HG02973 (cell line): ENCODE data around the gene OR56A5.
"Not testable (repeated sequence)": the region's sequence is repeated elsewhere in the genome, so short reads cannot be mapped to it uniquely, and the experiment has no call there.

Source experiments
- ATAC-seq: cut with Tn5 transposase; IDR thresholded peaks from one replicate; pipeline ENCODE4 v1.9.1; 2021; ENCODE audit warnings: moderate library complexity; ENCODE audit not compliant: unreplicated experiment

OR56A5 gene, protein sequence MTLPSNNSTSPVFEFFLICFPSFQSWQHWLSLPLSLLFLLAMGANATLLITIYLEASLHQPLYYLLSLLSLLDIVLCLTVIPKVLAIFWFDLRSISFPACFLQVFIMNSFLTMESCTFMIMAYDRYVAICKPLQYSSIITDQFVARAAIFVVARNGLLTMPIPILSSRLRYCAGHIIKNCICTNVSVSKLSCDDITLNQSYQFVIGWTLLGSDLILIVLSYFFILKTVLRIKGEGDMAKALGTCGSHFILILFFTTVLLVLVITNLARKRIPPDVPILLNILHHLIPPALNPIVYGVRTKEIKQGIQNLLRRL

DNA sequence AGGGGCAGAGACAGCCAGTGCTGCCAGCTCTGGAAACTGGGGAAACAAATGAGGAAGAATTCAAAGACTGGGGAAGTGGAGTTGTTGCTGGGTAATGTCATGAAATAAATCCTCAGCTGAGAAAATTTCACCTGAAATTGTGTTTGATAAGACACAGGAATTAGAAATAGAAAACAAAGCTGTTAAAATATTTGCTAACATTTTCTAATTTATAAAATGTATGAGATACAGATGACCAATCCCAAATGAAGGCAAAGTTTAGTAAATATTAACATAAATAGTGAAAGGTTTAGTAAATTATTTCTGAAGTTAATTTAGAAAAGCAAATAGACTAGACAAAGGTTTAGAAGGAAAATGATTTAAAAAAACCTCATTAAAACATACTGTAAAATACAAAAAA lies at the start of gene OR56A5:
Gene OR56A5 (minus strand): TSS at position 101 of the 400 bp plus-strand sequence. CDS start 0 bp downstream, at position 101.
- no peak for ATAC-seq

DNA sequence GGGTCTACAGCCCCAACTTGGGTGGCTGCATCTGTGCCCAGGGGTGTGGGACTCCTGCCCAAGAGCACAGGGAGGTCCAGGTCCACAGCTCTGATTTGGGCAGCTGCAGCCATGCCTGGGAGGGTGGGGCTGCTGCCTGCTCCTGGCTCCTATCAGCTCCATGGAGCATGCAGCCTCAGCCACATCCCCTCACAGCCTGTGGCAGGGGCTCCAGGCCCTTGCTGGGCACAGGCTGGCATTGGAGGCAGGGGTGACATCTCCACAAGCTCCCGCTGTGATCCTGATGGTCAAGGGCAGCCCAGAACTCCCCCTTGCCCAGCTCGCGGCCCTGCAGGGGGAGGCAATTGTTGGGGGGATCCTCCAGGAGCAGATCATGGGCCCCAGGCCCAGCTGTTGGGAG lies 44.7 kb upstream of the OR56A5 start:
- no peak for ATAC-seq

DNA sequence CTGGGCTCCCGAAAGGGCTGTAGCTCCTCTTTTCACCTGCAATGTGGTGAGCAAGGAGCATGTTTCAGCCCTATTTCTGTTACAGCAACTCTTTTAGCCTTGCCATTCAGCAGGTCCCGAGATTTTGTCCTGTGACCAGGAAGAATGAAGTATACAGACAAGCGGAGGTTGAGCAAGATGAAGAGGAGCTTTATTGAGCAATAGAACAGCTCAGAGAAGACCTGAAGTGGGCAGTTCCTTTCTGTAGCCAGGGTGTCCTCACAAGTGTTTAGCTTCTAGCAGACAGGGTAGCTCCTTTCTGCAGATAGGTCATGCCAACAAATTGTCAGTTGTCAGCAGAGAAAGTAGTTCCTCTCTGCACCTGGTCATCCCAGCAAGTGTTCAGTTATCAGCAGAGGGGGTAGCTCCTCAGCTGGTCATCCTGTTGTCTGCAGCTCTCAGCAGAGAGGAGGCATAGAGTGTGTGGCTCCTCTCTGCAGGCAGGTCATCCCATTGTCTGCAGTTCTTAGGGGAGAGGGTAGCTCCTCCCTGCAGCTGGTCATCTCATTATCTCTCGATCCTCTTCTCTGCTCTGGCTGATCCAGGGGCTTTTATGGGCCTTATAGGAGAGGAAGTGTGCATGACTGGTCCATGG lies 43.9 kb upstream of the OR56A5 start:
- ATAC-seq, result no peak

DNA sequence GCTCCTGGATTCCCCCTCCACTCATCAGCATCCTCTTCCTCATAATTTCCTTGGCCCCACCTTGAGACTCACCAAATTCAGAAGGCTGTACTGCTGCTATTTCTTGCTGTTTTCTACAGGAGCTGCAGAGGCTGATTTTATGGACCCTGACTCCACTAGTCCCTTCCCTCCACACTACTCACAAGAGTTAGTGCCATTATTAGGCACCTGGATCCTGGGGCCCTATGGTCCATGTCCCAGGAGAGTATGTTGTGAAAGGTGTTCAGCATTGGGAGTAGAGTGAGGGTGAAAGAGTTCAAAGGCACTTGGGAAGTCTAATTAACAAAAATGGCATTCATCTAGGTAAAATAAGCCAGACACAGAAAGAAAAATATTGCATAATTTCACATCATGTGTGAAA lies 38.6 kb upstream of the OR56A5 start, which contains the start of gene OR56A4:
Gene OR56A4 (minus strand): TSS at position 101 of the 400 bp plus-strand sequence. CDS start 3,954 bp downstream, outside the sequence.
- no peak for ATAC-seq

DNA sequence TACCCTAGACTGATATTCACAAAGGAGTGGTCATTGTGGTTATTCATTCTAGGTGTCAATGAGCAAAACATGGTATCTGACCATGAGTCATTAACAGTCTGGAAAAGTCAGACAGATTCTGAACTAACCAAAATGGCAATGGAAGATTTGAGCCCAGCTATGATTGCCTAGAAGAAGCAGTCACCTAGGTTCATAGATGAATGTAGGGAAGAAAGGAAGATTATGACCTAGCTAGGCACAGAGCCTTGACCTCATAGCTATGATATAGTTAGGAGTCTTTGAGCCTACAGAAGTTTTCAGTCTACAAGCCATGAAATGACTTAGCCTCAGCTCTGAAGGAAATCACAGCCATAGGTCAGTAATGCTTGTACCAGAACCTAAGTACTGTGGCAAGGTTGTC lies 38.1 kb upstream of the OR56A5 start:
- ATAC-seq, result no peak

DNA sequence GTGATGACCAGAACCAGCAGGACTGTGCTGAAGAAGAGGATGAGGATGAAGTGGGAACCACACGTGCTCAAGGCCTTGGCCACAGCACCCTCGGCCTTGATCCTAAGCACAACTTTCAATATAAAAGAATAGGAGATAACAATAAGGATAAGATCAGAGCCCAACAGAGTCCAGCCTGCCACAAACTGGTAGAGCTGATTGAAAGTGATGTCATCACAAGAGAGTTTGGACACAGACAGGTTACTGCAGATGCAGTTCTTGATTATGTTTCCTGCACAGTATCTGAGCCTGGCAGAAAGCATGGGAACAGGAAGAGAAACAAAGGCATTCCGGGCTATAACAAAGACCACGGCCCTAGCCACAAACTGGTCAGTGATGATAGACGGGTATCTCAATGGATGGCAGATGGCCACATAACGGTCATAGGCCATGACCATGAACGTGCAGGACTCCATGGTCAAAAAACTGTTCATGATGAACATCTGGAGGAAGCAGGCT lies 34.0 kb upstream of the OR56A5 start:
- no peak for ATAC-seq

DNA sequence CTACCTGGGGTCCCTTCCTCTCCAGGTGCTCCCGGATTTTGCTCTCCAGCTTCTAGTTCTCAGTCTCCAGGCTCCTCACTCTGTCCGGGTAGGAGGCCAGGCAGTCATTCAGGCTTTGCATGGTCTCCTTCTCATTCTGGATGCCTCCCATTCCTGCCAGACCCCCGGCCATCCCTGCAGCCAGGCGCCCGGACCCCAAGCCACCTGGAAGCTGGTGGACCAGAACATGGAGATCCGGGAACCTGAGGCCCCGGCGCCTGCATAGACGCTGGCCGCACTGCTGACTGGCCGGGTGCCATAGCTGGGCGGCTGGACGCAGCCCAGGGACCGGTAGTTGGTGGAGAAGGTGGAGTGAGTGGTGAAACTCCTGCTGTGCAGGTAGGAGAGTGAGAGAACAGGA lies 26.5 kb upstream of the OR56A5 start:
- no peak for ATAC-seq

DNA sequence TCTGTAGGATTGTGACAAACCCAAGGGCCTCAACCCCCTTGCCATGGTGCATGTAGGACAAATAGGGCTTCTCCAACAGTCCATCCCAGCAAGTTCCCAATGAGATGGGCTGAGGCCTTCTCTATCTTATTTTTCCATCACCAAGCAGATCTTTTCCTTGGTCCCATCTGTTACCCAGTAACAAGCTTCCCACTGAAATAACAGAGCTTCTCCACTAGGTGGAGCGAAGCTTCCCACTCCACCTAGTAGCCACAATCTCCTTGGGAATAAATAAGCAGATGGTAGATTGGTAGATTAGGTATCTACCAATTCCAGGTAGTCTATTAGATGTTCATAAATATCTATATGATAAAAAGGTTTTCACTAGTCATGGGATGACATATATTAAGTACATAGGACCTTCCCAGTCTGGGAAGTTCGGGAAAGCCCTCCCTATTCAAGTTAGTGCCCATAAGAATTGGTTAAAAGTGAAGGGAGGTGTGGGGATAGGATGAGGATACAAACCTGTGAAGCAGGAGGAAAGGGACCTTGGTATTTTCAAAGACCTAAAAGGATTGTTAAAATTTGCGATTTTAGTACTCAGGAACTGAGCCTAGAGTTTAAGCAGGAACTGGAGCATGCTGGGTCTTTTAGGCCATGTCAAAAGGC lies 24.4 kb upstream of the OR56A5 start:
- ATAC-seq, result no peak

DNA sequence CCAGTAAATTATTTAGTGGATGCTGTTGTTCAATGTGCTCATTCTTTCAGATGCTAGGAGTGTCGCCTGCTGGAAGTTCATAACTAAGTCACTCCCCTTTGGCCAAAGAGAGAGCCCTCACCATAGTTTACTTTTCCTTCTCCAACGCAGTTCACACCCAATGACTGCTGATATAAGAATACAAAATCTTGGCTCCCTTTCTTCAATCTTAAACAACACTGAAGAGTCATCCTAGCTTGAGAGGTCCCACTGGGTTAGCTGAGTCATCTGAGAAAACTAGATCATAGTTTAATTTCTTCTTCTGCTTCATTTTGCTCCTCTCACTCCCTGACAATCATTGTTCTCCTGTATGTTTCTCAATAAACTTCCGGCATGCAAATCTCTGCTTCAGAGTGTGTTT lies 23.9 kb upstream of the OR56A5 start:
- no peak for ATAC-seq

DNA sequence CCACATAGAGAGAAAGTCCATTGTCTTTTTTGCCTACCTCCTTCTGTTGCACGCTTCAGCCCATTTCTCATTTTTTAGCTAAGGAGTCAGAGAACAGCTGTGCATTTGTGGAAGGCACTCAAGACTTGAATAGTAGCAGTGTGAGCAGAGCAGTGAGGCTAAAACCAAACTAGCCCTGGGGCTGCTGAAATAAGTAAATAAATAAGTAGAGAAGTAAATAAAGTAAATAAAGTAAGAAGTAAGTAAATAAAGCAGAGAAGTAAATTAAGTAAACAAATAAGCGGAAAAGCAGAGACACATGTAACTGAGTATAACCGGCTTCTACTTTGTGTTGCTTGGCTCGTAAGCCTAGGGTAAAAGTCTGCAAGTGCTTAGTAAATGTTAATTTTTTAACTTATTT lies 20.9 kb upstream of the OR56A5 start:
- ATAC-seq, result no peak

DNA sequence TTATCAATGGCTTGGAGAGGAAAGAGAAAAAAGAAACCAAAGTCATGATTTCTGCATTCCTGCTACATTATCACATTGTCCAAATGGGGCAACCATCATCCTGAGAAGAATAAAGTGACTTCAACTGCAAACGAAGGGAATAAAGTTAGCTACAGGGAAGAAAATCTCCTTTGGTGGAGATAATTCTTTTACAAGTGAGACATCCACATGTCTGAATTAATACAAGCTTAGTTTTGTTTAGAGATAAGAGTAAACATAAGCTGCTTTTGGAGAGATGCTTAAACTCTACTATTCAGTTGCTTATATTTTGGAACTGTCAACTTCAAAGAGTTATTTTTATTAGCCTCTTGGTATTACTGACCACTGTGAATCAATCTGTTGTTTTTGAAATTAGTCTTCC lies 18.6 kb upstream of the OR56A5 start, which contains the start of gene OR52L1:
Gene OR52L1 (minus strand): TSS at position 101 of the 400 bp plus-strand sequence. CDS start 55 bp downstream, at position 46.
- no peak for ATAC-seq

DNA sequence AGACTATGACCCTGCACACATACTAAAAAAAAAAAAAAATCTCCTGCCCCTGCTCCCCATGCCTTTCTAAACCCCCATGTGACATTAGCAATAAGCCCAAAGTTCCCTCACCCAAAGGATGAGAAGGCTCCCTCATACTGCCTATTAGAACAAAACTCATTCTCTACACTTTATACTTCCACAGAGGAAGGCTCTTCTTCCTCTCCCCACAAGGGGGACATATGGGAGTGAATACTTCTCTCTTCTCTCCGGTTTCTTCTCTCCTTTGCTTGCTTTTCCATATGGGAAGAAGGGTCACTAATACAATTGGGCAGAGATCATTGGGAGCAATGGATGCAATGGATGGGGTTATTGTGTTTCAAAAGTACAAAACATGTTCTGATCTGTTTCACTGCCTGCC lies 15.1 kb upstream of the OR56A5 start:
- no peak for ATAC-seq

DNA sequence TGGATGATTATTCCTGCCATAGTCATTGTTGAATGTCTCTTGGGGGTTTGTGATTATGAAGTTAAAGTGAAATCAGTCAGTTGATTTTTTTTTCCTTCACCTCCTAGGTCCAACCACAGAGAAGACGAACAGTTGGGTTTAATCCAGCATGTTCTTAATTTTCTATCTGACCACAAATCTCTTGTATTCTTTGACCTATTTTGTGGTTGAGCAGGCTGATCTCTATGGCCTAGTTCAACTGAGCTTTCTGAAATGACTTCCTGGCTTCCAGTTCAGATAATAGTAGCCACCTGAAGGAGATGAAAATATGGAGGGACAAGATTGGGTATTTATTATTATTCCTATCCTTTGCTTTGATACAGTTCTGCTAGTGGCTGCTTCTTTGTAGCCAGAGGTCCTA lies 5.2 kb upstream of the OR56A5 start:
- ATAC-seq, result no peak

DNA sequence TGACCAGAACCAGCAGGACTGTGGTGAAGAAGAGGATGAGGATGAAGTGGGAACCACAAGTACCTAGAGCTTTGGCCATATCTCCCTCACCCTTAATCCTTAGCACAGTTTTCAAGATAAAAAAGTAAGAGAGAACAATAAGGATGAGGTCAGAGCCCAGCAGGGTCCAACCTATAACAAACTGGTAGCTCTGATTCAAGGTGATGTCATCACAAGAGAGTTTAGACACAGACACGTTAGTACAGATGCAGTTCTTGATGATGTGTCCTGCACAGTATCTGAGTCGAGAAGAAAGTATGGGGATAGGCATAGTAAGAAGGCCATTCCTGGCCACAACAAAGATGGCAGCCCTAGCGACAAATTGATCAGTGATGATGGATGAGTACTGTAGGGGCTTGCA lies 586 bp downstream of the OR56A5 start:
- no peak for ATAC-seq

DNA sequence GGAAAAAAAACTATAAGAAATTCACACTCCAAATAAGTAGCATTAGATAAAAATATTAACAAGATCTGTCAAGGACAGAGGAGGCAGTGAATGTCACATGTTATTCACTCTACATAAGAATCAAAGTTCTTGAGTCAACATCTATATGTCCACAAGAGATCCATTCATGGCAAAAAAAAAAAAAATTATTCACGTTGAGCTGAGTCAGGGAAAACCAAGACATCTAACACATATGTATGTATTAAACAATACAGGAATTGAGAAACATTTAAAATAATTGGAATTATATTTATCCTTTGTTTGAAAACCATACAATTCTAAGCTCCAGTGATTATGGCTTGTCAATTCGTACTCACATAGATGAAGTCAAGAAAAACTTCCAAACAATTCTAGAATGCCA lies 1.3 kb downstream of the OR56A5 start:
- ATAC-seq, result no peak

DNA sequence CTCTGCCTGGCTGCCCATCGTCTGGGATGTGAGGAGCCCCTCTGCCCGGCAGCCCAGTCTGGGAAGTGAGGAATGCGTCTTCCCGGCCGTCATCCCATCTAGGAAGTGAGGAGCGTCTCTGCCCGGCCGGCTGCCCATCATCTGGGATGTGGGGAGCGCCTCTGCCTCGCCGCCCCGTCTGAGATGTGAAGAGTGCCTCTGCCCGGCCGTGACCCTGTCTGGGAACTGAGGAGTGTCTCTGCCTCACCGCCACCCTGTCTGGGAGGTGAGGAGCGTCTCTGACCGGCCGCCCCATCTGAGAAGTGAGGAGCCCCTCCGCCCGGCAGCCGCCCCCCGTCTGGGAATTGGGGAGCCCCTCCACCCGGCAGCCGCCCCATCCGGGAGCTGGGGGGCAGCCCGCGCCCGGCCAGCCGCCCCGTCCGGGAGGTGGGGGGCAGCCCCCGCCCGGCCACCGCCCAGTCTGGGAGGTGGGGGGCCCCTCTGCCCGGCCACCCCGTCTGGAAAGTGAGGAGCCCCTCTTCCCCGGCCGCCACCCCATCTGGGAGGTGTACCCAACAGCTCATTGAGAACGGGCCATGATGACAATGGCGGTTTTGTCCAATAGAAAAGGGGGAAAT lies 7.5 kb downstream of the OR56A5 start:
- ATAC-seq, result not testable (repeated sequence)

DNA sequence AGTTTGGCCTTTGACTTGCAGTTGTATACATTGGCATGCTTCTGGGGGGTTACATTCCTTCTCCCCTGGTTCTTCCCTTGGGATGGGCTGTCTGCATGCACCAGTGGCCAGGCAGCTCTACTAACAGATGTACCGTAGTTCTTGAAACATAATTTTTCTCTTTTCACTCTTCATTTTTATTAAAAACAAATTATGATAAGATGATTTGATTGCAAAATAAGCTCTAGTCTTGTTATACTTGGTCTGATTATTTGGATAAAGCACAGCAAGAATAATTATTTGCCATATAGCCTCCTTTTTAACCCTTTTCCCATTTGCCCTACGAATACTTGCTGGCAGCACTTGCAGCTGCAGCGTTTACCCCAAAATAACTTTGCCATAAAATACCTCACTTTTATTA lies 12.7 kb downstream of the OR56A5 start:
- ATAC-seq, result no peak

DNA sequence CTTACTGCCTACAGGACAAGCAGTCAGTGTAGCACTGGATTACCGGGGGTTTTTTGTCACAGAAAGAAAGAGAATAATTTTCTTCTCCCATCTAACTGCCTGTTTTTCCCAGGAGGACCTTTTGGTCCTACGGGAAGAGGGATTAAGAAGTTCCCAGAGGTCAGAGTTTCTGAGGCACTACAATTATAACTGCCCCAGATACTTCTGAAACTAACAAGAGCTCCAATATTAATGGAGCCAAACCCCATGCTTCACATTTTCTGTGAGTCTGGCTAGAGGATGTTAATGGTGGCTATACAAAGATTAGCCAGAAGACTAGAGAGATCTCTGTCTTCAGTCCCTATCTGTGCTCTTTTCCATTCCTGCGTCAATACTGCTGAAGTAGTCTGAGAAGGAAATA lies 26.3 kb downstream of the OR56A5 start, which contains the start of gene OR56A3:
Gene OR56A3 (plus strand): TSS at position 301 of the 400 bp plus-strand sequence. CDS start 5,096 bp downstream, outside the sequence.
- ATAC-seq, result no peak

DNA sequence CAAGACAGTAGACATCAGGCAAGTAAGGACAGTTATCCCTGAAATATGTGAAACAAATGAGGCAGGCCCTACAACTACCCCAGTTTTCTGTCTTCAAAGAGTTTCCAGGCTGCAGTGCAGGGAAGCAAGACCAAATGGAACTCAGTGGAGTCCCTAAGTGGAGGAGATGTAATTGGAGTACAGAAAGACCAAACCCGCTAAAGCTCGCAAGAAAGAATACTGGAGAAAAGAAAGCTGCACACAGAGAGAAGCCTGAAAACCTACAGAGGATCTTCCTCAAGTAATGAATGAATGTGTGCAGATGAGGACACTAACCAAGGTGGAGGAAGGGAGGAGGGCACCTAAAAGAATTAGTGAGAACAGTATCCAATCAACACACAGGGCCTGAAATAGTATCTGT lies 27.5 kb downstream of the OR56A5 start:
- ATAC-seq, result no peak

DNA sequence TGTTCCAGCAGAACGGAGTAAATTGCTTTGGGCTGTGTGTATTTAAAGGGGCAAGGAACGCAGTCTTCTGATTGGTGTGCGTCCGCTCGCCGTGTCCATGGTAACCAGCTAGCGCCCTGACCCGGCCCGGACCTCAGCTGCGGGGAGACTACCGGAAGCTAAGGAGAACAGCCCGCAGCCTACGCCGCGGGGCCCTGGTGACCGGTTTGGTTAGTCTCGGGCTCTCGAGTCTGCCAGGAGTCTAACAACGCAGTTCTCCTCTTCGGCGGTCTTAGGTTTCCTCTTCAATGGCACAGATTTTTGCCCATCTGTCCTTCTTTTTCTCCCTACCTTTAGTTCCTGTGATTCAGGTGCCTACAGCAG lies 29.7 kb downstream of the OR56A5 start:
- ATAC-seq, result no peak

DNA sequence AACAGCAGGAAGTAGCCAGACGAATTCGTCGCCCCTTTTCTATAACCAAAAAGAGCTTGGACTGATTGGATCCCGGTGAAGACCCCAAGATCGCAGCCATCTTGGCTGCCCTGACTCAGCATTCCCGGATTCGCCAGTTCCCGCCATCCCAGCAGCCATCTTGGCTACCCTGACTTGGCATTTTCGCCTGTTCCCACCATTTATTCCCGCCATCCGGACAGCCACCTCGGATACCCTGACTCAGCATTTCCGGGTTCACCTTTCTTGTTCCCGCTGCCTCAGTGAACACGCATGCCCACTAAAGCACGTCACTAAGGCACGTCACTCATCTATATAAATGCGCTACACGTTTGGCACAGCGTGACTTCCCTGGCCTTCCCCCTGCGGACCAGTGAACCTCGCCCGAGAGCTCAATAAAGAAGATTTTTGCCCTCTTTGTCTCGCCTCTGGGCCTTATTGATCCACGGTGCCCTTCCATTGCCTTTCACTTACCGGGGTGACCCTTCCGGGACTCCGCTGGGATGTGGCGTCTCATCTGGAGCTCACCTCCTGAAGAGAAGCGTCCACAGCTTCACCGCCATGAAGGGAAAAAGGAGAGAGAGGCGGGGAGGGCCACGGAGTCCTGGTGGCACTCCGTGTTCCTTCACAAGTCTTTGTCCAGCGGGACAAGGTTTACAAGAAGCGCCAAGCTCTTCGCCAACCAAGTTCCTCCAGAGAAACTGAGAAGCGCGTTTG lies 30.3 kb downstream of the OR56A5 start:
- no peak for ATAC-seq
